ENCODE measurements around the gene TSC2.
"Not testable (repeated sequence)": the region's sequence is repeated elsewhere in the genome, so short reads cannot be mapped to it uniquely, and the experiment has no call there.

DNA sequence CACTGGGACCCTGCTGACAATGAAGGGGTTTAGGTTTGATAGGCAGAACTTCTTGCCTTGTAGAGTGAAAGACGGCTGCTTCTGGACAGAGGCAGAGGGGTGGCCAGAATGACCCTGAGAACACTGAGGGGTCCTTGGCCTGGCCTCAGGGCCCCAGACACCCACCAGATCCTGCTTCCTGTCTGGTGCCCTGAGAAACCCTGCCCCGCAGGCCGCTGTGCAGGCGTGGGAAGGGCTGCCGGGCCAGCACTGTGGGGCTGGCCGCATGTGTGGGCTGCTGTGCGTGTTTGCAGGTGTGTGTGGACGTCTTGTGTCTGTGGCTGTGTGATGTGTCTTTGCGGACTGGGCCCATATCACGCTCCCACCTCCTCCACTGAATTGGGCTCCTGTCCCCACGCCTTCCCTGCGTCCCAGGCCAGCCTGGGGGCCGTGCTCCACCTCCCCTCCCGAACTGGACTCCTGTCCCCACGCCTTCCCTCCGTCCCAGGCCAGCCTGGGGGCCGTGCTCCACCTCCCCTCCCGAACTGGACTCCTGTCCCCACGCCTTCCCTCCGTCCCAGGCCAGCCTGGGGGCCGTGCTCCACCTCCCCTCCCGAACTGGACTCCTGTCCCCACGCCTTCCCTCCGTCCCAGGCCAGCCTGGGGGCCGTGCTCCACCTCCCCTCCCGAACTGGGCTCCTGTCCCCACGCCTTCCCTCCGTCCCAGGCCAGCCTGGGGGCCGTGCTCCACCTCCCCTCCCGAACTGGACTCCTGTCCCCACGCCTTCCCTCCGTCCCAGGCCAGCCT lies 13.7 kb upstream of the TSC2 start:
- not testable (repeated sequence) for TF ChIP-seq CTCF (conservative IDR thresholded peaks at IDR 0.05; ENCODE audit: low read depth, low read length); EZH2 (IDR thresholded peaks at IDR 0.05; ENCODE audit: low read length, unreplicated experiment)

Data from PC-3 (cell line).